ENCODE results near the gene TIPRL. TPM values are rescaled to one million over a fixed set of nuclear protein-coding genes. Genes with fewer than 3 reads are reported as not detected.

TIPRL gene
- total and polyA plus RNA-seq, 9 of the 15 experiments (the other 6 are each of a cell fraction or from before 2014, with no cell fraction given), result 41.4 to 90.2 (median 69.9) TPM

GRCh38 chr1:168227620-168228019 lies 48.9 kb downstream of the TIPRL start (continued):
- TF ChIP-seq NEUROD1 (IDR thresholded peaks at IDR 0.05; ENCODE audit: borderline replicate concordance, low read depth, low read length, partially characterized antibody) (no peak), HBP1 (CRISPR knock-in tag; IDR thresholded peaks at IDR 0.05) (no peak), PHF21A (IDR thresholded peaks at IDR 0.05; ENCODE audit: borderline replicate concordance, low read depth) (no peak), C11orf30 (IDR thresholded peaks at IDR 0.05; ENCODE audit: low read depth) (0 out of 2 replicates have a peak, but pooled peaks have one; percentile 27), ERF (CRISPR knock-in tag; IDR thresholded peaks at IDR 0.05) (no peak), ATF3 (IDR thresholded peaks at IDR 0.05) (peak; percentile 38; the same call in 1 of the 2 replicates), ATF3 (CRISPR knock-in tag; conservative IDR thresholded peaks at IDR 0.05) (no peak)

- Histone ChIP-seq H3K27ac (ENCODE audit: extremely low read depth, low read depth, low read length) (no peak overlapping the region), H3K9me3 (replicated peaks; ENCODE audit: control insufficient read depth, insufficient read depth, low read depth, low read length) (no peaks in the 10 kb centered on the region), H3K4me3 (no peak overlapping the region), H3K27me3 (ENCODE audit: control insufficient read depth in 2 of 2, insufficient read depth in 2 of 2, low read length in 2 of 2) (no peaks in the 10 kb centered on the region), H3K4me2 (ENCODE audit: insufficient read depth, low read length) (no peak overlapping the region), H3K79me2 (ENCODE audit: control insufficient read depth, insufficient read depth, low read length) (peaks cover 76% of the 10 kb centered on the region), H3K36me3 (ENCODE audit: control insufficient read depth, insufficient read depth, low read length) (peaks cover 69% of the 10 kb centered on the region), H3K4me1 (replicated peaks in 1 of 2; ENCODE audit: control insufficient read depth in 2 of 2, insufficient read depth in 2 of 2, low read length in 2 of 2) (peaks cover 17 to 18% of the 10 kb centered on the region in 2 experiments), H4K20me1 (replicated peaks; ENCODE audit: control insufficient read depth, insufficient read depth, low read length) (peaks cover 11% of the 10 kb centered on the region; the same call in 1 of the 2 replicates), H3K9ac (ENCODE audit: insufficient read depth in 1 of 2, low read depth in 2 of 2, low read length in 2 of 2) (no peak overlapping the region; a peak in 1 of 4 replicates), H3K9me1 (ENCODE audit: control insufficient read depth, insufficient read depth, low read length) (no peaks in the 10 kb centered on the region), H2AFZ (ENCODE audit: low read depth, low read length) (no peak overlapping the region)
- no TSS peak for BruUV-seq (replicated peaks)
- ChIA-PET CTCF (ENCODE audit: low intra/inter-chr PET ratio) (no interaction called here), POLR2A (interaction anchor here (0.8 to 2.5 kb wide), 4 partner anchors 9 to 1028 kb away, joined by 3 to 9 read pairs (median 4); no protein-coding TSS in a partner anchor)
- no peak for DNase-seq (ENCODE audit: extremely low read depth in 1 of 4, low spot score in 3 of 4)
- intact Hi-C loops (cut with micrococcal nuclease) (loop anchor here (10.0 kb wide), 1 partner anchor 135 kb away; no protein-coding TSS in a partner anchor), in situ Hi-C loops (cut with MboI) (no loop called here)
- WGBS (ENCODE audit: insufficient coverage, low coverage, missing lambda C conversion rate), result 89% methylated on average over 4 of the region's 4 CpGs
- no peak for ATAC-seq
- FAIRE-seq, result no peak
- TF ChIP-seq ZNF324 (CRISPR knock-in tag; IDR thresholded peaks at IDR 0.05) (no peak), ZNF507 (tag; conservative IDR thresholded peaks at IDR 0.05) (no peak), NR4A1 (CRISPR knock-in tag; IDR thresholded peaks at IDR 0.05) (no peak), NR4A1 (tag; IDR thresholded peaks at IDR 0.05) (no peak)
Observed at GRCh38 chr1:168229893-168230292, 51.1 kb downstream of the TIPRL start.
